Measurements from ENCODE around the gene PMPCA.

PMPCA gene

GRCh38 chr9:136438548-136439480 is 28.4 kb downstream of the PMPCA start:
- Histone ChIP-seq H3K4me1 (ENCODE audit: control insufficient read depth, insufficient read depth, low read length) (0 out of 2 replicates have a peak, but pooled peaks cover 2% of the 10 kb centered on the region), H3K27ac (ENCODE audit: extremely low read depth, low read depth, low read length) (peak overlapping the region; percentile 89; the same call in 1 of the 2 replicates), H3K9me3 (ENCODE audit: control insufficient read depth, insufficient read depth, low read depth, low read length) (no peaks in the 10 kb centered on the region), H3K36me3 (ENCODE audit: control insufficient read depth in 2 of 2, insufficient read depth in 1 of 2, low read length in 2 of 2) (peaks cover 0 to 73% of the 10 kb centered on the region in 2 experiments; a peak in 2 of 3 replicates), H3K4me3 (ENCODE audit: low read depth, low read length) (peak overlapping the region; percentile 81)
- POLR2A ChIA-PET, result interaction anchor here (0.8 to 1.7 kb wide), 5 partner anchors 14 to 76 kb away, joined by 3 to 6 read pairs (median 3); no protein-coding TSS in a partner anchor
- CTCF ChIA-PET, result interaction anchor here (0.6 to 3.9 kb wide), 6 partner anchors 27 to 195 kb away, joined by 3 to 17 read pairs (median 5); no protein-coding TSS in a partner anchor
- TF ChIP-seq ZNF423 (tag by site-specific recombination; IDR thresholded peaks at IDR 0.05) (peak; percentile 39; the same call in 1 of the 2 replicates), ZBTB20 (tag by site-specific recombination; IDR thresholded peaks at IDR 0.05) (peak; percentile 80), ZFP41 (tag by site-specific recombination; IDR thresholded peaks at IDR 0.05; ENCODE audit: borderline replicate concordance) (no peak), ZNF777 (tag by site-specific recombination; IDR thresholded peaks at IDR 0.05; ENCODE audit: borderline replicate concordance) (no peak), KLF10 (tag by site-specific recombination; IDR thresholded peaks at IDR 0.05) (no peak), ZBTB8A (tag by site-specific recombination; IDR thresholded peaks at IDR 0.05) (peak; percentile 63), ZIC2 (tag by site-specific recombination; IDR thresholded peaks at IDR 0.05) (peak; percentile 30; the same call in 1 of the 2 replicates), YY1 (tag by site-specific recombination; IDR thresholded peaks at IDR 0.05) (no peak), ZBTB26 (tag by site-specific recombination; optimal IDR thresholded peaks at IDR 0.05) (peak; percentile 60), KLF9 (tag by site-specific recombination; IDR thresholded peaks at IDR 0.05; ENCODE audit: low read depth) (peak; percentile 65), ZBTB10 (tag by site-specific recombination; IDR thresholded peaks at IDR 0.05) (peak; percentile 23; the same call in 1 of the 2 replicates), PATZ1 (tag by site-specific recombination; IDR thresholded peaks at IDR 0.05) (peak; percentile 69), ZNF341 (tag by site-specific recombination; IDR thresholded peaks at IDR 0.05; ENCODE audit: low read depth) (no peak), GLIS1 (tag by site-specific recombination; IDR thresholded peaks at IDR 0.05) (peak; percentile 89), ZNF335 (tag by site-specific recombination; conservative IDR thresholded peaks at IDR 0.05) (peak; percentile 95), ZNF146 (tag by site-specific recombination; IDR thresholded peaks at IDR 0.05) (no peak), ZNF629 (tag by site-specific recombination; IDR thresholded peaks at IDR 0.05) (no peak; the same call in 1 of the 2 replicates), SP3 (tag by site-specific recombination; IDR thresholded peaks at IDR 0.05) (peak; percentile 49; the same call in 1 of the 2 replicates)
- TF ChIP-seq, protein P1, sequence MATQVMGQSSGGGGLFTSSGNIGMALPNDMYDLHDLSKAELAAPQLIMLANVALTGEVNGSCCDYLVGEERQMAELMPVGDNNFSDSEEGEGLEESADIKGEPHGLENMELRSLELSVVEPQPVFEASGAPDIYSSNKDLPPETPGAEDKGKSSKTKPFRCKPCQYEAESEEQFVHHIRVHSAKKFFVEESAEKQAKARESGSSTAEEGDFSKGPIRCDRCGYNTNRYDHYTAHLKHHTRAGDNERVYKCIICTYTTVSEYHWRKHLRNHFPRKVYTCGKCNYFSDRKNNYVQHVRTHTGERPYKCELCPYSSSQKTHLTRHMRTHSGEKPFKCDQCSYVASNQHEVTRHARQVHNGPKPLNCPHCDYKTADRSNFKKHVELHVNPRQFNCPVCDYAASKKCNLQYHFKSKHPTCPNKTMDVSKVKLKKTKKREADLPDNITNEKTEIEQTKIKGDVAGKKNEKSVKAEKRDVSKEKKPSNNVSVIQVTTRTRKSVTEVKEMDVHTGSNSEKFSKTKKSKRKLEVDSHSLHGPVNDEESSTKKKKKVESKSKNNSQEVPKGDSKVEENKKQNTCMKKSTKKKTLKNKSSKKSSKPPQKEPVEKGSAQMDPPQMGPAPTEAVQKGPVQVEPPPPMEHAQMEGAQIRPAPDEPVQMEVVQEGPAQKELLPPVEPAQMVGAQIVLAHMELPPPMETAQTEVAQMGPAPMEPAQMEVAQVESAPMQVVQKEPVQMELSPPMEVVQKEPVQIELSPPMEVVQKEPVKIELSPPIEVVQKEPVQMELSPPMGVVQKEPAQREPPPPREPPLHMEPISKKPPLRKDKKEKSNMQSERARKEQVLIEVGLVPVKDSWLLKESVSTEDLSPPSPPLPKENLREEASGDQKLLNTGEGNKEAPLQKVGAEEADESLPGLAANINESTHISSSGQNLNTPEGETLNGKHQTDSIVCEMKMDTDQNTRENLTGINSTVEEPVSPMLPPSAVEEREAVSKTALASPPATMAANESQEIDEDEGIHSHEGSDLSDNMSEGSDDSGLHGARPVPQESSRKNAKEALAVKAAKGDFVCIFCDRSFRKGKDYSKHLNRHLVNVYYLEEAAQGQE (tag by site-specific recombination; IDR thresholded peaks at IDR 0.05), result 0 out of 2 replicates have a peak, but pooled peaks have one; percentile 11
- TF ChIP-seq, protein P2, sequence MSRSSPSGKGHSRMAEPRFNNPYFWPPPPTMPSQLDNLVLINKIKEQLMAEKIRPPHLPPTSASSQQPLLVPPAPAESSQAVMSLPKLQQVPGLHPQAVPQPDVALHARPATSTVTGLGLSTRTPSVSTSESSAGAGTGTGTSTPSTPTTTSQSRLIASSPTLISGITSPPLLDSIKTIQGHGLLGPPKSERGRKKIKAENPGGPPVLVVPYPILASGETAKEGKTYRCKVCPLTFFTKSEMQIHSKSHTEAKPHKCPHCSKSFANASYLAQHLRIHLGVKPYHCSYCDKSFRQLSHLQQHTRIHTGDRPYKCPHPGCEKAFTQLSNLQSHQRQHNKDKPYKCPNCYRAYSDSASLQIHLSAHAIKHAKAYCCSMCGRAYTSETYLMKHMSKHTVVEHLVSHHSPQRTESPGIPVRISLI (tag by site-specific recombination; IDR thresholded peaks at IDR 0.05), result no peak
- TF ChIP-seq, protein P3, sequence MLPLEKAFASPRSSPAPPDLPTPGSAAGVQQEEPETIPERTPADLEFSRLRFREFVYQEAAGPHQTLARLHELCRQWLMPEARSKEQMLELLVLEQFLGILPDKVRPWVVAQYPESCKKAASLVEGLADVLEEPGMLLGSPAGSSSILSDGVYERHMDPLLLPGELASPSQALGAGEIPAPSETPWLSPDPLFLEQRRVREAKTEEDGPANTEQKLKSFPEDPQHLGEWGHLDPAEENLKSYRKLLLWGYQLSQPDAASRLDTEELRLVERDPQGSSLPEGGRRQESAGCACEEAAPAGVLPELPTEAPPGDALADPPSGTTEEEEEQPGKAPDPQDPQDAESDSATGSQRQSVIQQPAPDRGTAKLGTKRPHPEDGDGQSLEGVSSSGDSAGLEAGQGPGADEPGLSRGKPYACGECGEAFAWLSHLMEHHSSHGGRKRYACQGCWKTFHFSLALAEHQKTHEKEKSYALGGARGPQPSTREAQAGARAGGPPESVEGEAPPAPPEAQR (tag by site-specific recombination; IDR thresholded peaks at IDR 0.05), result no peak
- TF ChIP-seq, protein P4, sequence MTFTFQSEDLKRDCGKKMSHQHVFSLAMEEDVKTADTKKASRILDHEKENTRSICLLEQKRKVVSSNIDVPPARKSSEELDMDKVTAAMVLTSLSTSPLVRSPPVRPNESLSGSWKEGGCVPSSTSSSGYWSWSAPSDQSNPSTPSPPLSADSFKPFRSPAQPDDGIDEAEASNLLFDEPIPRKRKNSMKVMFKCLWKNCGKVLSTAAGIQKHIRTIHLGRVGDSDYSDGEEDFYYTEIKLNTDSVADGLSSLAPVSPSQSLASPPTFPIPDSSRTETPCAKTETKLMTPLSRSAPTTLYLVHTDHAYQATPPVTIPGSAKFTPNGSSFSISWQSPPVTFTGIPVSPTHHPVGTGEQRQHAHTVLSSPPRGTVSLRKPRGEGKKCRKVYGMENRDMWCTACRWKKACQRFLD (tag by site-specific recombination; IDR thresholded peaks at IDR 0.05), result no peak
